NOMO-1 (cell line): ENCODE measurements around the gene LMO7.

Source experiments
- DNase-seq, 2 experiments: peaks; one replicate each; lab custom pipeline; 2025; ENCODE audit not compliant: unreplicated experiment in 2 of 2; lab: John Stamatoyannopoulos, UW

Gene LMO7

DNA sequence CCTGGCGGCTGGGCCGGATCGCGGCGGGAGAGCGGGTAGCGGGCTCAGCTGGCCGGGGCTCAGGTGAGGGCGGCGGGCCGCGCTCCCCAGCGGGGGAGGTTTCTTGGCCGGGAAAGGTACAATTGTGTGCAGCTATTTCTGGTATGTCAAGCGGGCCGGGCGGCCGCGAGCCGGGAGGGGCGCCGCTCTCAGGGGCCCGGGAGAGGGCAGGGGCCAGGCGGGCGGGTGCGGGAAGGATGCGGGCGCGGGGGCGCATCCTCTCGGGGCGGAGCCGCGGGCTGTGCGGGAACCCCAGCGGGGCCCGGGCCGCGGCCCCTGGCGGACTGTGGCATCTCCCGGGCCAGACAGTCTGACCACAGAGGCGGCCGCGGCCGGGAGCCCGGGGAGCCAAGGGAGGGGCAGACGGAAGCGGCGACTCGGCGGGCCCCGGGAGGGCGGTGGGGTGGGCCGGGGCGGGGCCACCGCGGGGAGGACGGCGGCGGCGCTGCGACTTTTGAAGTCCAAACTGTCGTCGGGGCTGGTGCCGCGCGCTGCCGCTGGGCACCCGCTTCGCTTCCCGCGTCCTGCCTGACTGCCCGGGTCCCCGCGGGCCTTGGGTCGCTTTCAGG is at the start of gene LMO7:
TSS of gene LMO7 (plus strand) at position 503 of the 608 bp plus-strand sequence. CDS start 328 bp downstream, outside the sequence.
- DNase-seq, result peak; percentile 23 to 47

DNA sequence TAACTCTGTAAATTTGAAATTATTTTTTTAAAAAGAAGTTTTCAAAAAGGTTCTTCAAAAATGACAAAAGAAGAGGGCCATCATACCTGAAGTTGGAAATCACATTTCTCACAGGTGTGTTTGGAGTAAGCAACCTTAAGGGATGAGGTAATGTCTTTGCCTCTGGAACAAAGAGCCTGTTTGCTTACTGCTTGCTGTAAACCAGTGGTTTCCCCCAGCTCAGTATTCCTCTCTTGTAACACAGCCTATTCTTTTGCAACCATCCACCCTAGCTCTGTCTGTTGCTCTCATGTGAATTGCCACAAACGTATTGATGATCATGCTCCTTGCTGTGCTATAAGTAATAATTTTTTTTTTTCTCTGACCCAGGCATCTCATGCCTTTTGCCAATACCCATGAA is 48.5 kb upstream of the LMO7 start:
- DNase-seq, result no peak

DNA sequence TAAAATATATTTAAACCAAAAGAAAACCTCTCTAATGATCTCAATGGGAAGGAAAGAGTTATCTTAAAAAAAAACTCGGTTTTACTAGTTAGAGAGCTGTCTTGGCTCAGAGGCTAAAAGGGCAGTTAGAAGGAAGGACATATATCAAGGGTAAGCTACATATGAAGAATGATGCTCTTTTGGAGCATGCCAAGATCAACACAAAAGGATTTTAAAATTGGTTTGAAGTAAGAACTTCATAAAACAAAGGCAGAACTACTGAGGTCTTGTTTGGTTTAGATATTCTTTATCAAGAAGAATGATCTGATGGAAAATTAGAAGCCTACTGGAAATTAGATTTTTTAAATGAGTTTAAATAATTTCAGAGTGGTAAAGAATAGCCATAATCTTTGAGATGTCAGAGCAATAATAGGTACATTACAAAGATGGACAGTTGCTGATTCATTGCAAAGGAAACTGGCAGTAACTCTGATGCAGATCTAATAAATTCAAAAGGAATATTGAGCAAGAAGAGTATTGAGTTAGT is 39.4 kb upstream of the LMO7 start:
- no peak for DNase-seq

DNA sequence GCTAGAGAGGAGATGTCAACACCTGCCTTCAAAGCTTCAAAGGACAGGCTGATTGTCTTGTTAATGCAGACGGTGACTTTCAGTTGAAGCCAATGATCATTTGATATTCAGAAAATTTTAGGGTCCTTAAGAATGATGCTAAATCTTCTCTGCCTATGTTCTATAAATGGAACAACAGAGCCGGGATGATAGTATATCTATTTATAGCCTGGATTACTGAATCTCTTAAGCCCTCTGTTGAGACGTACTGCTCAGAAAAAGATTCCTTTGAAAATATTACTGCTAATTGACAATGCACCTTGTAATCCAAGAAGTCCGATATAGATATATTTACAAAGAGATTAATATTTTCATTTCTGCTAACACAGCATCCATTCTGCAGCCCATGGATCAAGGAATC is 35.8 kb upstream of the LMO7 start:
- DNase-seq, result no peak

DNA sequence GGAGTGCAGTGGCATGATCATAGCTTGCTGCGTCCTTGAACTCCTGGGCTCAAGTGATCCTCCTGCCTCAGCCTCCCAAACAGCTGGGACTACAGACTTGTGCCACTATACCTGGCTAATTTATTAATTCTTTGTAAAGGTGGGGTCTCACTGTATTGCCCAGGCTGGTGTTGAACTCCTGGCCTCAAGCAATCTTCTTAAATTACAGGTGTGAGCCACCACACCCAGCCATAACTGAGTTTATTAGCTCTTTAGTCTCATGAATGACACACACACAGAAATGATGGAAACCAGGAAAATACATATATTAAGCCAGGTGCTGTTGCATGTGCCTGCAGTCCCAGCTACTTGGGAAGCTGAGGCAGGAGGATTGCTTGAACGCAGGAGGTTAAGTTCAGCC is 33.1 kb upstream of the LMO7 start:
- no peak for DNase-seq

DNA sequence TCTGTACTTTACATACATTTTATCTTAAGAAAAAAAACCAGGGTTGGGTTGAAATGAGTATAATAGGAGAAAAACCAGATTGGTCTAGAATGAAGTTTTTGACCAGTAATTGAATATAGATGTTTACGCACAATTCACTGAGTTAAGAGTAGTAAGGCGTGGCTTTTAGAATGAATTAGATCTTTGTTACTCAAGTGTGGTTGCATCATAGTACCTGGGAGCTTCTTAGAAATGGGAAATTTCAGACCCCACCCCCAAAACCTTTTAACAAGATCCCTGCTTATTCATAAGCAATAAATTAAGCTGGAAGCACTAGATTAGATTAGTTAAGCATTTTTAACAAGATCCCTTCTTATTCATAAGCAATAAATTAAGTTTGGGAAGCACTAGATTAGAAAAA is 28.7 kb upstream of the LMO7 start:
- no peak for DNase-seq

DNA sequence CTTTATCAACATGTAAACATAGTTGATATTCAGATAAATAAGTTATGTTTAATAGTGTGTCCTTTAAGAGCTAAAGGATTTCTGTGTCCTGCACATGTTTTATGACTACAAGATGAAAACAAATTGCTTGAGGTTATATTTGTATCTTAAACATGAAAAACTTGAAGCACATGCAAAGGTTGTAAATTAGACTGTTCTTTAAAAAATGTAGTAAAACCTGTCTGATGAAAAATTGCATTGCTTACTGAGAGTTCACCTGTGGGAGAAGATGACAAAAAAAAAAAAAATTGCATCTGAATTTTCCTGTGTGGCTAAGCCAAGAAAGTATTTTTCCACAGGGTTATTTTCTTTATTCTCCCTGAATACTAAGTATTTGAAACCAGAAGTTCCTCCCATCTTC is 25.7 kb upstream of the LMO7 start:
- no peak for DNase-seq

DNA sequence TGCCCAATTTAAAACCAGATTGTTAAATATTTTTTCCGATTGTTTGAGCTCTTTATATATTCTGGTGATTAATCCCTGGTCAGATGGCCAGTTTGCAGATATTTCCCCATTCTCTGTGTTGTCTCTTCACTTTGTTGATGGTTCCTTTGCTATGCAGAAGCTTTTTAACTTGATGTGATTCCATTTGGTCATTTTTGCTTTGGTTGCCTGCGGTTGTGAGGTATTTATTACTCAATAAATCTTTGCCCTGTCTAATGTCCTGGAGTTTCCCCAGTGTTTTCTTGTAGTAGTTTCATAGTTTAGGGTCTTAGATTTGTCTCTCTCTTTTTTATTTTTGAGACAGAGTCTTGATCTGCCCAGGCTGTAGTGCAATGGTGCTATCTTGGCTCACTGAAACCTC is 23.8 kb upstream of the LMO7 start:
- DNase-seq, result no peak

DNA sequence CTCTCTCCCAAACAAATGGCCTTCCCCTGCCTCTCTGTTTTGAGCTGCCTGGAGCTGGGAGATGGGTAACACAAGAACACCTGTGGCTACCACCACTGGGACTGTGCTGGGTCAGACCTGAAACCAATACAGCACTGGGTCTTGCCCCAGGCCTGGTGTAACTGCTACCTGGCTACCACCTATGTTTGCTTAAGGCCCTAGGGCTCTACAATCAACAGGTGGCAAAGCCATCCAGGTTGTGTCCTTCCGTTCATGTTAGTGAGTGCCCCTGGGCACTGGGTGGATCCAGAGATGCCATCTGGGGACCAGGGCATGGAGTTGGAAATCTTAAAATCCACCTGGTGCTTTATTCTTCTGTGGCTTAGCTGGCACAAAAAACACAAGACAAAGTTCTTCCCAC is 18.9 kb upstream of the LMO7 start:
- DNase-seq, result no peak

DNA sequence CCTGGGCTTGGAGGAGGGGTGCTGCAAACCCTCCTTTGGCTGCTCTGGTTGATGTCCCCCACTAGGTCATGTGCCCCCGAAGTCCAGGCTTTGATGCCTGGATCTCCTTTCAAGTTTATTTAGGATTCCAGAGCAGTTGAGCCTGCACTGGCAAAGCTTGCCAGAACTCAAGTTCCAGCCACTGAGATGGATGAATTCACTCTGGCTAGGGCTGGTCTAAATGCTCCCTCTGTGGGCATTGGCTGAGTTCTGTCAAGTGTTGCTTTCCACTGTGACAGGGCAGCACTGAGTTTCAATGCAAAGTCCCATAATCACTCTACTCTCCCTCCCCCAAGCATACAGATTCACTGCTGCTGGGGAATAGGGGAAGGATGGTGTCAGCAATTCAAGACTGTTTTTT is 17.8 kb upstream of the LMO7 start:
- DNase-seq, result no peak

DNA sequence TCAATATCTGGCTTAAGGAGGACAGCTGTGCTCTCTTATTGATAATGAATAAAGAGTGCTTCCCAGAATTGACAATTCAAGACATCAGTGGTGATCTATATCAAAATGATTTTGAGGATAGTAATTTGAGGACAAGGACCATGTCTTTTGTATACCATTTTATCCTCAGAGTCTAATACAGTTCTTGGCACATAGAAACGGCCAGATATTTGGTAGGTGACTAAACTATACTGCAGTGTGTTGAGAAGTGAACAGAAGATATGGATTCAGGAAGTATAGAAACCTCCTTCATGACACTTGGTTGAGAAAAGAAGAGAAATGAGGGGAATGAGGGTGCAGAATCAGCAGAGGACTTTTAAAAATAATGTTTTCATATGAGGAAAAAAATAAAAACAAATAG is 16.1 kb upstream of the LMO7 start:
- DNase-seq, result no peak

DNA sequence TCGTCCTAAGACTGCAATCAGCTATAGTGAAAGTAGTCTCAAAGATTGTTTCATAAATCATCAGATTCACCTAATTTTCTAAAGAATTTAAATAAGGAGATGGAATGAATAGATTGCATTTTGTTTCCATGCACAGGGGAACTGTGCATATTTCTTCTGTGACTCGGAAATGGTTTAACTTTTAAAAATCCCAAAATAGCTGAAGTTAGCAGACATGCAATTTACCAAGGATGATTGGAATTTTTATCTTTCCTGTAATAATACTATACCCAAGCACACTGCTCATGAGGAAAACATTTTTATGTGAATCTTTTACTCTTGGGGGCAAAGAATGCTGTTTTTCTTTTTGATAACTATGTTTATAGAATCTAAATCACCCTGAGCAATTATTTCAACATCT is 15.0 kb upstream of the LMO7 start:
- no peak for DNase-seq

DNA sequence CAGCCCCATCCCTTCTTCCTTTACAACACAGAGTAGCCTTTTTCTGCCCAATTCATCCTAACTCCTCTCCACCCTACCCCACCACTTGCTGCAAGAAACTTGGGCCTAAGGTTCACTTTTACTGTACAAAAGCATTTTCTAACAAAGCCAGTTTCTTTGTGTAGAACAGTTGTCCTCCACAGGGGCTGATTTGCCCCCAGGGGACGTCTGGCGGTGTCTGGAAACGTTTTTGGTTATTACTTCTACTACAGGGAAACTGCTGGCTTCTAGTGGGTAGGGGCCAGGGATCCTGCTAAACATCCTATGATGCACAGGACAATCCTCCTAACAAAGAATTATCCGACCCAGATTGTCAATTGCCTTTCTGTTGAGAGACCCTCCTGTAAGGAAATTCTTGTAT is 7.3 kb upstream of the LMO7 start:
- DNase-seq, result no peak

DNA sequence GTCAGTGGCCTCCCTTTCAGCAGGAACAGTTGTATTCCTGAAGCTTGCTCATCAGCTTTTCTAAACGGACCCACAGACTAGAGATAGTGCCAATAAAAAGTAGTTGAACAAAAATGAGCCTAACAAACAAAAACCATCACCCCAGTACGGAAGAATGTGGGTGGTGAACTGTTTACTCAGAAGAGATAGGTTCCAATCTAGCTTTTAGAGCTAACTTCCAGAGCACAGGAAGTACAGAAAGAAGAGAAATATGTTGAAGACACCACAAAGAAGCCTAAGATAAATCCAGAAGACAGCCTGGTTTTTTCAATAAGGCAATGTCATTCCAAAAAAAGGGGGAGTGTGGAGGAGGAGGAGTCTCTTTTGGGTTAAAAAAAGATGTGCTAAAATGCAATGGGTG is 2.8 kb upstream of the LMO7 start:
- DNase-seq, result no peak

DNA sequence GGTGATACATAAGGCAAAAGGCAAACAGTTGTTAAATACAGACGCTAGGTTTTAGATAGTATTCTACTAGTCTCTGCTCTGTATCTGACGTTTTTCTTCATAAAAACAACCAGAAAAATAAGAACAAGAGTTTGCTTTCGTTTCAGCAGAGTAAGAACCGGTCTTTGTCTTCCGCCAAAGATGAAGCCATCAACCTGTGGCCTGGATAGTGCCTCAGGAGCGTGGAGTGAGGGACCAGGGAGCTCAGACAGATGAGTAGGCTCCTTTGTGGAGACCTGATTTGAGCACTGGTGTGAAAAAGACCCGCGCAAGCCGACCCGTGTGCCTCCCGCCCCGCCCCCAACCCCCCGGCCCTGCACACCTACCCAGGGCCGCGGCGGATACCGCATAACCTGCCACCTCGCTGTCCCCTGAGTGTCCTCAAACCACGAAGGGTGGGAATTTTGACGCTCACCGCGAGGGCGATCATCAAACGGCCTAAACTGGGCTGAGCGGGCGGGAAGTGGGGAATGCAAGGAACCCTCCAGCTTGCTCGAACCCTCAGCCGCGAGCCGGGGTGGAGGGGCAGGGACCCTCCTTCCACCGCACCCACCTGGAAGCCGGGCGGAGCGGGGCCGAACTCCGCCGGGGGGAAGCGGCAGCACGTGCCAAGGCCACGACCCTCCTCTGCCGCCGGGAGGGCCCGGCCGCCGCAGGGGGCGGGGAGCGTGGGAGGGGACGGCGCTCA is 866 bp upstream of the LMO7 start:
- DNase-seq, result no peak

DNA sequence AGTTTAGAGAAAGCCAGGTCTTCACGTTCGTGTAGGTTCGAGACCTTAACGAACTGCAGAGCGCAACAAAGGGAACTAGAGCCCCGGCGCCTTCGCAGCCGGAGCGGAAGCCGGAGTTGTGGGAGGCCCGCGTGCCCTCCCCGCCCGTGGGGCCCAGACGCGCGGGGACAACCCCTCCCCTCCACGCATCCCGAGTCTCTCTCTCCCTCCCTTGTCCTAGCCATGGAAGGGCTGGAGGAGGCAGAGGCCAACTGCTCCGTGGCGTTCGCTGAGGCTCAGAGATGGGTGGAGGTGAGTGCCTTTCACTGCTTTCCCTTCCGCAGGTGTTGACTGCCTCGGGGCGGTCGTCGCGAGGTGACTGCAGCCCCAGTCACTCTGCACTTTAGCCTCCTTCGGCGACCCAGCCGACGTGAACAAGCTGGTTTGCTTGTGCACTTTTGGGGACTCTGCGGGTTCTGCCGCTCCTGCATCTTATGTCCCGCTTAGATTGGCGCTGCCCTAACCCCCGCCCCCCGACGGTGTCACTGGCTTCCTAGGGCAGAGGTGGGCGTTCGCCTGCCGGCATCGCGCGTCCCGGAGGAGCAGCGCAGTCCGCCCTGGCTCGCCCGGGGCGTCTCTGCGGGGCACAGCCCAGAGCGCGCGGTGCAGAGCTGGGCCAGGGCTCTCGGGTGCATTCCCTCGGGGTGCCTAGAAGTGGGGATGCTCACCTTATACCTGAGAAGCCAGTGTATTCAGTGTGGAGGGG is 478 bp downstream of the LMO7 start:
- peak in 1 of 2 experiments; percentile 6 for DNase-seq

DNA sequence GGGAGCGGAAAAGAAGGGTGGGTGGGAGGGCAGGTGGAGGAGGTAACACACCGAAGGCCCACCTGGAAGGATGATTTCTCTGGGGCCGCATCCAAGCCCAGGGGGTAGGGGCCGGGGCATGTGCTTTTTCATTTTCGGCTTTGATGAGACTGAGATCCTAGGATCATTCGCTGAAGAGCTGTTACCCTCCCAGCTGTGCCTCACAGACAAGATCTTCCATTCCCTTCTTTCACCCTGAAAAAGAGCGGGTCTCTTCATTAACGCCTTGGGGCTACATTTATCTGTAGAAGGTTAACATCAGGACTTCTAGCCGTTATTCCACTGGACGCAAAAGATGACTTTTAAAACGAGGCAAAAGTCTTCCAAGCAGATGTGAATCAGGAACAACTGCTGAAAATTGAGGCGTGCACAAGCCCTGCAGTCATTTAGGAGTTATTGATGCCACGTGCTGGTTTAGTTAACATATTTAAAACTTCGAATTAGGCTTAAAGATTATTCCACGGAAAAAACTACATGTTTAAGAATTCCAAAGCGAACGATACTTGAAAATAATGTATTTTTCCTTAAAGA is 1.1 kb downstream of the LMO7 start:
- no peak for DNase-seq

DNA sequence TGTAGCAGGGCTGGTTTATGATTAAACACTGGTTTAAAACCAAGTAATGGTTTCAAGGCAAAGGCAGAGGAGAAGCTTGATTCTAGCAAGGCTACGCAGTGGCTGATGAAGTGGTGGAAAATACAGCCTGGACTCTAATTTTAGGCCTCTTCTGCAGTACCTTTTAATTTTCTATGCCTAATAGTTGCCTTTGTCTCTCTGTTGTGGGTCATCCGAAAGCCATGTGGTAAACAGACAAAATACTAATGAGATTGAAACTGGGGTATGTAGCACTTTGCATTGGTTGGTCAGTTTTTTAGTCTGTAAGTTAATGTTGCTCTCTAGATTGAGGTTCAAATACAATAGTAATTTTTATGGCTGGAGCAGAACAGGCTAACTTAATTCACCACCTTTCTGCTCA is 3.3 kb downstream of the LMO7 start:
- no peak for DNase-seq

DNA sequence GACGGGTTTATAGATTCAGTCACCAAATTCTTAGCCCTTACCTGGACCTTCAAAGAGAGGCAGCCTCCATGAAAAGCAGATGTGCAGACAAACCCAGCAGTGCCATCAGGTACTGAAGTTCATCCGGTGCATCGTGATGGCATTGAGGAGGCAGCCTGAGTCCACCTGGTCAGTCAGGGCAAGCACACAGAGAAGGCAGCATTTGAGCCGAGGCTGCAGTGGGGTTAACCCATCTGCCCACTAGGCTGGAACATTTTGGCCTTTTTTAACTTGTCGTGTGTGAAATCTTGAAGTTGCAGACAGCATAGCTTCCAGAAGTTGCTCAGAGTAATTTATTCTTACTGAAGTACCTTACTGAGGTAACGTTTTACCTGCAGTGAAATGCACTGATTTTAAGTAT is 4.9 kb downstream of the LMO7 start:
- DNase-seq, result no peak

DNA sequence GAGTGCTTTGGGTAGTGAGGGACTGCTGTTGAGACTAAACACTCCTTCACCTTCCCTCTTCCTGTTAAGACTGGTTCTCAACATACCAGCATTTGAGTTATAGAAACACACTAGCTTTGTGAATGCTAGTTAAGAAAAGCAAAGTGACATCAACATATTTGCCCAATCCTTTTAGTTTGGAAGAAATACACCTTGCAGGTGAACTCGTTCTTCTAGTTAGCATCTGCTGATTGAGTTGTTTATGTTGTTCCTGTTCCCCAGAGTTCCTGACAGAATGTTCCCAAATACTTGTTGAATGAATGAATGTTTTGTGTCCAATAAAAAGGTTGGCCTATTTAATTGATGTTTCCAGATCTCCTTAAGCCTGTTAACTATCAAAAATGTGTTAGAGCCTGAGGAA is 7.1 kb downstream of the LMO7 start:
- DNase-seq, result no peak

DNA sequence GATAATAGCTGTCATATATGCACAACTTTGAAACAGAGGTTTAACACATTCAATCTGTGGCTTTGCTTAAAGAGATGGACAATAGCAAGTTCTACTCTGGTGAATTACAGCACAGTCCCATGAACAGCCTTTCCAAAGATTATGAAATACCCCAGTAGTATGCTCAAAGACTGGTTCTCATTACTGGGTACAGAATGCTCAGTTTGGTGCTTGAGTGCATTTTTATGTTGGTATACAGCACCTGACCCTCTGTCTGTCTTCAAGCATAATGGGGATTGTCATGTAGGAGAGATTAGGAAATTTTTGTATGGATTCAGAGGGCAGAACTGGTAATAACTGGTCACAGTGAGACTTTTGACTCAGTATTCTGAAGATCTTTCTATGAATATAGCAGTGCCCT is 7.6 kb downstream of the LMO7 start:
- no peak for DNase-seq

DNA sequence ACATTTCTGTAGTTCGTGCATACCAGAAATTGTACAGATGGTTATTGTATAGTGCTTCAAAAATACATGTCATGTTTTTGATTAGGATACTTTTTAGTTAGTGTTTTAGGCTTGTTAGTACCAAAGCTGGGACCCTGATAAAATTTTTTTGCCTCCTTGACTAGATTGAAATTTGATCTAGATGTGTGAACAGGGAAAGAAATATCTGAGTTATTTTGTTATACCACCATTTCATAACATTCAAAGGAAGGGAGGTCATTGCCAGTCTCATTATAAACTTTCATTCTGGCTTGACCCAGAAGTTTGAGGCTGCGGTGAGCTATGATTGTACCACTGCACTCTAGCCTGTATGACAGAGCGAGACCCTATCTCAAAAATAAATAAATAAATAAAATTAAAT is 9.0 kb downstream of the LMO7 start:
- no peak for DNase-seq
